GM18498 (cell line): ENCODE measurements around the gene AHI1.
"Not testable (repeated sequence)": the region's sequence is repeated elsewhere in the genome, so short reads cannot be mapped to it uniquely, and the experiment has no call there.

ENCODE experiments used
- ATAC-seq: cut with Tn5 transposase; IDR thresholded peaks from one replicate; pipeline ENCODE4 v1.9.1; 2021; ENCODE audit warnings: mild to moderate bottlenecking, moderate library complexity; ENCODE audit not compliant: unreplicated experiment

The AHI1 gene

DNA sequence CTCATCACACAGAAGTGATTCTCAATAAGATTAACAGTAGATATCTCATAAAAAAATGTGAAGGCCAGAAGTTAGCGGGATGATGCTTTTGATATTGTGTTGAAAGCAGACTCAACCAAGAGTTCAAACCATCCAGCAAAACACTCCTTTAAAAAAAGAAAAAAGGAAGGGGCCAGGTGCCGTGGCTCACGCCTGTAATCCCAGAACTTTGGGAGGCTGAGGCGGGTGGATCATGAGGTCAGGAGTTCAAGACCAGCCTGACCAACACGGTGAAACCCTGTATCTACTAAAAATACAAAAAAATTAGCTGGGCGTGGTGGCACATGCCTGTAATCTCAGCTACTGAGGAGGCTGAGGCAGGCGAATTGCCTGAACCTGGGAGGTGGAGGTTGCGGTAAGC lies 157.6 kb downstream of the AHI1 start:
- not testable (repeated sequence) for ATAC-seq

DNA sequence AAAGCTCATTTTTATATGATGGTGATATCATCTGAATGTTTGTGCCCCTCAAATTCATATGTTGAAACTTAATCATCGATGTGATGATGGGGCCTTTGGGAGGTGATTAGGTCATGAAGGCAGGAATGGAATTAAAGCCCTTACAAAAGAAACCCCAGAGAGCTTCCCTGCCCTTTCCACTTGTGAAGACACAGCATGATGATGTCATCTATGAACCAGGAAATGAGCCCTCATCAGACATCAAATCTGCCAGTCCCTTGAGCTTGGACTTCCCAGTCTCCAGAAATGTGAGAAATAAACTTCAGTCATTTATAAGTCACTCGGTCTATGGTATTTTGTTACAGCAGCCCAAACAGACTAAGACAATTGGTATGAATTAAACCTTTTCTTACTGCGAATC lies 163.4 kb downstream of the AHI1 start:
- ATAC-seq: no peak

DNA sequence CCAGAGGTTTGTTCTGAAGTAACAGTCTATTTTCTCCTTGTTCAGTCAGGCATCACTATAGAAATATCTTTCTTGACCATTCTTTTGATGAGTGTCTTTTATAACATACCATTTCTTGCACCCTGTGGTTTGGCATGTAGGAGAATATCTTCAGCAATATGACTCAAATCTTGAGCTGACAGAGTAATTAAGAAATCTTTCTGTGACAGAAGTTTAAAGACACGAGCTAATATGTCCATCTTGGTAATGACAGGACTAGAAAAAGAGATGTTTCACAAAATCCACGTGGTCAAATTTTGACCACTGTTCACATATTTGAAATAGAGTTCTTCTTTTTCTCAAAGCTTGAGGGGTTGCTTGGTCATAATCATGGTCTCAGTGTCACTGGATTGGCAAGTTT lies 166.5 kb downstream of the AHI1 start:
- ATAC-seq: no peak

DNA sequence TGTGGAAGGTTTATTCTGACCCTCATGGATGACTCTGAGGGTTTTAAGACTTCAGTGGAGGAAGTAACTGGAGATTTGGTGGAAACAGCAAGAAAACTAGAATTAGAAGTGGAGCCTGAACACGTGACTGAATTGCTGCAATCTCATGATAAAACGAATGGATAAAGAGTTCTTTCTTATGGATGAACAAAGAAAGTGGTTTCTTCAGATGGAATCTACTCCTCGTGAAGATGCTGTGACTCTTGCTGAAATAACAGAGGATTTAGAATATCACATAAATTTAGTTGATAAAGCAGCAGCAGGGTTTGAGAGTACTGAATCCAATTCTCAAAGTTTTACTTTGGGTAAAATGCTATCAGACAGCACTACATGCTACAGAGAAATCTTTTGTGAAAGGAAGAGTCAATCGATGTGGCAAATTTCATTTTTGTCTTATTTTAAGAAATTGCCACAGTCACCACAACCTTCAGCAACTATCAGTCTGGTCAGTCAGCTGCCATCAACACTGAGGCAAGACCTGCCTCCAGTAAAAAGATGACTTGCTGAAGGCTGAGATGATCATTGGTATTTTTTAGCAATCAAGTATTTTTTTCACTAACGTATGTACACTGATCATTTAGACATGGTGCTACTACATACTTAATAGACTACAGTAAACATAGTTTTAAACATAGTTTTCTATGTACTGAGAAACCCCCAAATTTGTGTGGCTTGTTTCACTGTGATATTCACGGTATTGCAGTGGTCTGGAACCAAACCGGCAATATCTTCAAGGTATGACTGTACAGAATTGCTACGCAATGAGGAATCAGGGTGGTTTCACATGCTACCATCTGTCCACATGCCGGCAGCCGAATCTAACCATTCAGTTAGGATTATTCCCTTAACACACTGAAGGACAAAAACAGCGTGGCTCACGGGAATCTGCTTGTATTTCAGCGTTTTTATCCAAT lies 167.4 kb downstream of the AHI1 start:
- ATAC-seq: peak; percentile 94

DNA sequence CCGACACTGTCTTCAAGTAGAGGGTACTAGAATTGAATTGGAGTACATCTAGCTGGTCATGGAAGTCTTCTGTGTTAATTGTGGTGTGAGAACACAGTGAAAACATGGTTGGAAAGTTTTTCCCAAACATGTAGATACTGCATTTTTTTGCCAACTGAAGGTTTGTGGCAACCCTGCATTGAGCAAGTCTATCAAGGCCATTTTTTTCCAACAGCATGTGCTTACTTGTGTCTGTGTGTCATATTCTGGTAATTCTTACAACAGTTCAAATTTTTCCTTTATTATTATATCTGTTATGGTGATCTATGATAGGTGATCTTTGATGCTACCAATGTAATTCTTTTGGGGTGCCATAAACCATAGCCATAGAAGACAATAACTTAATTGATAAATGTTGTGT lies 169.4 kb downstream of the AHI1 start:
- no peak for ATAC-seq

DNA sequence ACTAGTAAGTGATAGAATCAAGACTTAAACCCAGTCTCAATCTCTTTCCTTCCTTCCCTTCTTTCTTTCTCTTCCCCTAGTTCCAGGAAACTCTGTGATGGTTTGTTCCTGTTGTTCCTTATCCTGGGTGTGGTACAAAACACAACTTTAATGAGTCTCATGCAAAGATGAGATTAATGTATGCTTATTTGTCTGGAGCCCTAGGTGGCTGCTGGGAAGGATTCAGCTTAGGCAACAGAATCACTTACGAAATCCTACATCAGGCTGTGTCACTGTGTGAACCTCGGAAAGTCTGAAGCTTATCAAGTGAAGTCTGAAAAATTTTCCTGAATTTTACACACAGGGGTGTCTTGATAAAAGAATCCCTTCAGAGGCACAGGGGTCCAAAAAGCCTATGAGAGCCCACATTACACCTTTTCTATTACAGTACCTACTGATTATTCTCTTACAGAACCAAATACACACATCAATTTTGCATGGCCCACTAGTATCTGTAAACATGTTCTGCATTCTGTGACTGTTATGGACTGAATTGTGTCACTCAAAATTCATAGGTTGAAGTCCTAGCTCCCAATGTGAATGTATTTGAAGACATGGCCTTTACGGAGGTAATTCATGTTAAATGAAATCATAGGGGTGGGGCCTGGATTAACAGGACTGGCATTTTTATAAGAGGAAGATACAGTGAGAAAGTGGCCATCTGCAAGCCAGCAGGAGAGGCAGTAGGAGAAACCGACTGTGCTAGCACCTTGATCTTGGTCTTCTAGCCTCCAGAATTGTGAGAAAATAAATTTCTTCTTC lies 171.7 kb downstream of the AHI1 start:
- ATAC-seq: no peak

DNA sequence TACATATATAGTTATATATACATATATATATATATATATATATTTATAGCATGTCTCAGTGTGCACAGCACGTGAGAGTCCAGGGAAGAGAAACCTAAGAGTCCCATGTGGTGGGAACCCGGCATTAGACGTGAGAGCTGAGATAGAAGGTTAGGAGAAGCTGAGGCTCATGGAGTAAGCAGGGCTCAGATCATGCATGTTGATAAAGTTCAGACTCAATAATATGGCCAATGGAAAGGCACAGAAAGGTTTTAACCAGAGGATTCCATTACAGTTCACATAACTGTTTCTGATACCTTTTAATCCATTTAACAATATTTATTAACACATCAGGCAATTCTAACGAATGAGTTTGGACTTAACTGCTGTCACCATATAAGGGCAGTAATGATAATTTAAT lies 173.0 kb downstream of the AHI1 start:
- ATAC-seq: no peak

DNA sequence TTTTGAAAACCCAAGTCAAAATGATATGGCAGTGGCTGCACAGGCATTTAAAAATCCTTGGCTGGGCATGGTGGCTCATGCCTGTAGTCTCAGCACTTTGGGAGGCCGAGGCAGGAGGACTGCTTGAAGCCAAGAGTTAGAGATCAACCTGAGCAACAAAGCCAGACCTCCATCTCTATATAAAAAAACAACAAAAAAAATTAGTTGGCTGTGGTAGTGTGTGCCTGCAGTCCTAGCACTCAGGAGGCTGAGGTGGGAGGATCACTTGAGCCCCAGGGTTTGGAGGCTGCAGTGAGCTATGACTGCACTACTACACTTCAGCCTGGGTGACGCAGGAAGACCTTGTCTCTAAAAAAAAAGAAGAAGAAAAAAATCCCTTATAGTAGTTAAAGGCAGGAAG lies 173.6 kb downstream of the AHI1 start:
- no peak for ATAC-seq

DNA sequence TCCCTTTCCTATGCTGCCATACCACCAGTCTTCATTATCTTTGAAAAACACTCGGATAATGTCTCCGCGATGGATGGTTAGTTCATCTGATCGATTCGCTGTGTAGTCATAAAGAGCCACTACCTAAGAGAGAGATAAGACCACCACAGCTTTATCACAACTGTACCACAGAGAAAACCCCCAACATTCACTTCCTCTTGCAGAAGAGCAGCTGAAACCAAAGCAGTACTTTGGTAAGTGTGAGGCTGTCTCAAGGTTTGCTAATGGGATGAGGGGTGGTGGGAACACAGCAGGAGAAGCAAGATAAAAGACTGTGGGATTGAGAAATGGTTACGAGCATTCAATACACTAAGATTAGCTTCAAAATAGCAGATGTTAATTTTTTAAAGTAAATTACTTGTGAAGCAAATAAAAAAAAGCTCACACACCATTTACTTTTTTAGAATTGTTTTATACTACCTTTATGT lies 174.3 kb downstream of the AHI1 start:
- peak; percentile 96 for ATAC-seq

DNA sequence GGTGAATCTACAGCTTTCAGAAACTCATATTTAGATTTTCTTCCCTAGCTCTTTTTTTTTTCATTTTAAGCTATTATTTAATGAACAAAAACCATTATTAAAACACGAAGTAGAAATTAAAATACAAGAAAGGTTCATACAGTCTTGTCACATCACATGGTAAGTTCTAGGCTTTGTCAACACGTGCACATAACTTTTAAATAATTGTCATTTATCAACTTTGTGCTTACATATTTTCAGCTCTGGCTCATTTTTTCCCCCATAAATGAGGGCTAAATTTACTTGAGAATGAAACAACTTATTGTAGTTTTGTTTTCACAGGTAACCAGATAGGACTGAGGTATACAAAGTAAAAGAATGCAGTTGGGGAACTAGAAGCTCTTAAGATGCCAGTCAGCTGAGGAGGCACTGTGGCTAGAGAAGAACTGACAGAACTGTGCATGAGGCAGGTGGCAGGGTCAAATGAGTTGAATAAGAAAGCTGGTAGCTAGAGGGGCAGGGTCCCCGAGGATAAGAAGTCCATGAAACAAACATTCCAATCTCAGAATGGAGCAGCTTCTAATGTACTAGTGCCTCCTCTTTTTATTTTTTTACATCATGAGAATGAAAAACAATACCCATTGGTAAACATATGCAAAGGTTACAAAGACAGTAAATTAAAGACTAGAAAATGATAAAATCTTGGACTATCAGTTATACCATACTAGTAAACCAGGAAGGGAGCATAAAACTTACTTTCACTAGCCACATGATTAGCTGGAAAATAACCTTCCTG lies 174.9 kb downstream of the AHI1 start:
- ATAC-seq: peak; percentile 83

DNA sequence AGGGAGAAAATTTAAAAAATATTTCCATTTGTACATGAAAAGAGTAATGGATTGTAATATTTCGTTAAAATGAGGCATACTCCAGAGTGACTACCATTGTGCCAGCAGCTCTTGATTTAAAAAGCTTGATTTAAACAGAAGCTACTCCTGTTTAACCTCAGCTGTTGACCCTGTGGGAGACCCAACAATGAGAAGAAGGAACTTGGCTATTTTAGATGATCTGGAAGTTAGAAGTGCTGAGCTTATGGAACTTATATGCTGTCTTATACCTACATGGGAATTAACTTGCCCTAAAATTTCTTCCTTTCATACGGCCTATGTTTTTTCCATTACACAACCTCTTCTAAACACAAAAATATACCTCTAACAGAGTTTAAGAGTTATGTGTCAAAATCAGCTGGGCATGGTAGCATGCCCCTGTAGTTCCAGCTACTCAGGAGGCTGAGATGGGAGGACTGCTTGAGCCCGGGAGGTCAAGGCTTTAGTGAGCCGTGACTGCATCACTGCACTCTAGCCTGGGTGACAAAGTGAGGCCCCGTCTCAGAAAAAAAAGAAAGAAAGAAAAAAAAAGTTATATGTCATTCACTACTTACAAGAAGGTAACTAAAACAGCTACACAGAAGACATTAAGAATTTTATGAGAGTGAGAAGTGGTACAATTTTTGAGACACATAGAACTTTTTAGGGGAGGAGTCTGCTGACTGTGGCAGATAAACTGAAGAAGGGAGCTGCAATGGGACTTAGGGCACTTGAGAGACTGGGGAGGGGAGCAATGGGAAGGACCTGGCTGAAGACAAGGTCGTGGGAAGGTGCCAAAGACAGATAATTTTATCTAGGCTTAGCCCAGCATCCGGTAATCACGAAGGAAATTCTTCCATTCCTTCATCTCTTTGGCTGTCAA lies 176.6 kb downstream of the AHI1 start:
- ATAC-seq: no peak

DNA sequence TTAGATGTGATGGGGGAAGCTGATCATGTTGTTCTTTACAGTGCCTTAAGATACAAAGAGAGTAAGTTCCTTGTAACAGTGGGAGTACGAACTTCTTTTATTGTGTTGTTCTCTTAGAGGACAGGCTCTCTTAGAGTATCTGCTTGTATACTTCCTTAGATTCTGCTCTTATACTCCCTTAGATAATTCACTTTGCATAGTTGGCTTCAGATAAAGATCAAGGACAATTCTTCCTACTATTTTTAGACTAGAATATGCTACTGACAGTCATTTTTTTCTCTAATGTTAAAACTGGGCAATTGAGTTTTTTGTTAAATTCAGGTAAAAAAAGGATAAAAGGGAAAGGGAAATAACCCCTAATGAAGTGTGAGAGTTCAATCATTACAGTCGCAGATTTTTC lies 177.7 kb downstream of the AHI1 start:
- no peak for ATAC-seq

DNA sequence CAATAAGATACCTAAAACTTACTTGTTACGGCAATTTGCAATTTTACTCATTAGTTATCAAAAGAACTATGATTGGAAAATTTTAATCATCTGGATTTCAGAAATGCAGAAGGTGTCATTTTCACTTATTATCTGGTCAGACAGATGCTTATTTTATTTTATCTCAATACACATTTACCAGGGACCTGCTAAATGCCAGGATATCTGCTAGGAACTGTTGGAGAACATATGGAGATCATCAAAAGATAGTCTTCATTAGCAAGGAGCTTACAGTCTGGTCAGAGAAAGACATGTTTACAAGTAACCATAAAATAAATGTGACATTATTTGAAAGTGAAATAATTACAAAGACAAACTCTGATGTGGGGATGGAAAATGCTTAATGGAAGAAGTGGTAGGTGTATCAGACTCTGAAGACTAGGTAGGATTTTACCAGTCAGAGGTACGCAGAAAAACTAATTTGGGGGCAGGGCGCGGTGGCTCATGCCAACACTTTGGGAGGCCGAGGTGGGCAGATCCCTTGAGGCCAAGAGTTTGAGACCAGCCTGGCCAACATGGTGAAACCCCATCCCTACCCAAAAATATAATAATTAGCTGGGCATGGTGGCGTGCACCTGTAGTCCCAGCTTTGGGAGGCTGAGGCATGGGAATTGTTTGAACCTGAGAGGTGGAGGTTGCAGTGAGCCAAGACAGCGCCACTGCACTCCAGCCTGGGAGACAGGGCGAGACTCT lies 178.6 kb downstream of the AHI1 start:
- no peak for ATAC-seq

DNA sequence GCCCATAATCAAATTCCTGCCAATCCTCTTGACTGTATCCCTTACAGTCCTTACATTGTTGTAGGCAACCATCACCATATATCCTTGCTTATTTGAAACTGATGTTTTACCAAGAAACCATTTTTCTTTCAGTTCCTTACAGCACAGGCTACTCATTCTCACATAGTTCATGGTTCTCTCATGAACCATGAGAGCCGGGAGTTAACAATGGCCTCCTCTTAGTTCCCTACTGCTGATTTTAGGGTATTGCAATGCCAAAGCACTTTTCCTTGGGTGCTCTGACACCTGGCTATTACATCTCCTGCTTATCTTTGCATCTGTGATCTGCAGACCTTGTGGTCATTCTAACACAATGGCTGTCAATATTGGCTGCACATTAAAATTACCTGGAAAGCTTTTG lies 183.0 kb downstream of the AHI1 start:
- peak; percentile 72 for ATAC-seq

DNA sequence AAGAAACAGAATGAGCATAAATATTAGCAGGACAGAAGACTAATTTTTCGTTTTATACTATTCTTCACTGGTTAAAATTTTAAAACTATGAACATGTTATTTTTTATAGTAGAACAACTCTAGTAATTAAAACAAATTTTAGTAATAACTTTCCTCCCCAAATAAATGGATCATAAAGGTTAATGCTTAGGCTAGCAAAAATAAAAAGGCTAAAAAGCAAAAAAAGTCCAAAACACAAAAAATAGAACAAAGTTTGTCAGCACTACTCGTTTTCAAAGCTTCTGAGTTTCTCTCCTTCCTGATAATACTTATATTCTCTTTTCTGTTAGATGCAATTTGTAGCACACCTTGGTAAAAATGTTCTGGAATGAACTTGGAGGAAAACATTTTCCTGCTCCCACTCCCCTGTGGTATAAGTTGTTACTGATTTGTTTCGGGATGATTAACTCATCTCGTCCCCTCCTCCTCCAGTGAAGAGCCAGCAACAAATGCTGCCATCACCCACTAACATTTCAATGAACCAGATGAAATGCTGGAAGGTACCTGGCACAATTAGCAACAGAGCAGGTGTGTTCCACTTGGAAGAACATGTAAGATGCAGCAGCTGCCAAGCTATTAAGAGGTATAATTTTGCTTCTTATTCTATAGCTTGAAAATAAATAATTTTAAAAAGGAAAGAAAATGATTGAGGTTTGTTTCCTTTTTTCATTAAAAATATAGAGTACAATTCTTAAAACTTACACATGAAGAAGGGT lies 185.9 kb downstream of the AHI1 start:
- ATAC-seq: no peak

DNA sequence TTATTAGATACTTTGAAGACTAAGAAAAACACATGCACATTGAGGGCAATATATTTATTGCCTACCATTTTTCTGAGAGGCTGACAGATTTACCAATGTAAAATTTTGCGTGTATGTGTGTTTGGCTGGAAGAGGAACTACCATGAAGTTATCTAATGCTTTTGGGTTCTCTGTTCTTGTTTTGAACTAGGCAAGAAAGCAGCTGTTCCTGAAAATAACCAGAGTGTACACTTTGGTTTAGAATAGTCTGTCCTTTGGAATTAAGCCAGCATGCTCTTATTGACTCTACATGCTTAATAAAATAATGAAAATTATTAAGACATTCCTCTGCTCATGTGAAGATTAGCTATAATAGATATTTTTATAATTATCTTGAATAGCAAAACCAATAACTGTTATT lies 187.2 kb downstream of the AHI1 start:
- ATAC-seq: no peak

DNA sequence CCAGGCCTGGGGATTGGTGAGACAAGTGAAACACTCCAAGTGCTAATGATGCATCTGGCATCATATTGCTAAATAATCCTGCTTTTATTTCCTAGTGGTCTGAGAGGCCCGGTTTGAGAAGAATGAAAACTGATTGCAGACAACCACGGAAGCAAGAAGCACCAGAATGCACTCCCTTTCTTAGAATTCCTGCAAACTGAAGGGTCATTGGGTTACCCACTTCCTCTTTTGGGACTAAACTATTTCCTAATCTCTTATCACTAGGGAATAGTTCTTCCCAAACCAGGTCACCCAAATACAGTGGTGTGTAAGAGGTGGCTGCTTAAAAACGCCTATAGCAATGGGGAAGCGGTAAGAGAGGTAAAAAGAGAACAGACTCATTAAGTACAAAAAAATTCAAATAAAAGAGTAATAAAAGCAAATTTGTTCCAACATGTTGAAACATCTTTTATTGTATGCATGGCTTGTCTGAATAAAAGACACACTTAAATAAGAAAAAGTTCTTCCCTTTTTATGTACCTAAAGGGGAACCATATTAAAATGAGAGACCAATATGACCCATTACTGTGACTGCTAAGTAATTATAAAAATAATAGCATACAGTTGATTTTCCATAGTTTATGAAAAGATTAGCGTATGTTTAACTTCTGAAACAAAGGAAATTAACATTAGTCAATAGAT lies 190.7 kb downstream of the AHI1 start:
- ATAC-seq: no peak

DNA sequence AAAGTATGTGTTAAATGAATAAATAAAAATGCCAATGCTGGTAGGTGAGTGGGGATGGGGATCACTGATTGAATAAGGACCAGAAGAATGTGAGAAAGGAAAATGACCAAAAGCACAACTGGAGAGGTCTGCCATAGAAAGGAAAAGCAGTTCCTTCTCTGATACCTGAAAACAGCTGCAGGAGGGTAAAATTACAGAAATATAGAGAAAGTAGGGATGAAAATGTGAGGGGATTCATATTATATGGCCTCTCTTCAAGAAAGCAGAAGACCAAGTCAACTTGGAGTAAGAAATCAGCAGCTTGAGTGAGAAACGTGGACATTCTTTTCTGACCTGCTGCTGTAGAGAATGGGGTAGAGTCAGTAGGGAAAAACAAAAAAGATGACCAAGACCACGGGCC lies 191.4 kb downstream of the AHI1 start:
- ATAC-seq: no peak
